Sigmoid colon (tissue), 4 donors: ENCODE data around the gene SEMA6B.

Experiments used
- CTCF ChIP-seq, 4 experiments: fragments of 450-650 bp in 3 of 4; fragments of 200-600 bp in 1 of 4; IDR thresholded peaks; one replicate each; pipeline ENCODE4 v1.5.1; 2016 to 2019; ENCODE audit warnings: antibody characterized with exemption in 4 of 4, mild to moderate bottlenecking in 3 of 4, moderate library complexity in 2 of 4
- POLR2A ChIP-seq, 2 donors: fragments of 450-650 bp; IDR thresholded peaks; one replicate each; pipeline ENCODE4 v1.6.1; 2016; ENCODE audit warnings: antibody characterized with exemption in 2 of 2, mild to moderate bottlenecking in 2 of 2, moderate library complexity in 2 of 2
- POLR2AphosphoS5 ChIP-seq, 4 donors: sonication (generic); formaldehyde crosslinking; IDR thresholded peaks; one replicate each; pipeline ENCODE4 v1.6.1; 2017; ENCODE audit warnings: antibody characterized with exemption in 4 of 4

- TF ChIP-seq POLR2AphosphoS5 (IDR thresholded peaks at IDR 0.05) (no peak), POLR2A (IDR thresholded peaks at IDR 0.05) (no peak), CTCF (IDR thresholded peaks at IDR 0.05) (no peak)
Observed at GRCh38 chr19:4497770-4498389, 61.6 kb downstream of the SEMA6B start.
